ENCODE measurements around the gene TTYH3.

DNA sequence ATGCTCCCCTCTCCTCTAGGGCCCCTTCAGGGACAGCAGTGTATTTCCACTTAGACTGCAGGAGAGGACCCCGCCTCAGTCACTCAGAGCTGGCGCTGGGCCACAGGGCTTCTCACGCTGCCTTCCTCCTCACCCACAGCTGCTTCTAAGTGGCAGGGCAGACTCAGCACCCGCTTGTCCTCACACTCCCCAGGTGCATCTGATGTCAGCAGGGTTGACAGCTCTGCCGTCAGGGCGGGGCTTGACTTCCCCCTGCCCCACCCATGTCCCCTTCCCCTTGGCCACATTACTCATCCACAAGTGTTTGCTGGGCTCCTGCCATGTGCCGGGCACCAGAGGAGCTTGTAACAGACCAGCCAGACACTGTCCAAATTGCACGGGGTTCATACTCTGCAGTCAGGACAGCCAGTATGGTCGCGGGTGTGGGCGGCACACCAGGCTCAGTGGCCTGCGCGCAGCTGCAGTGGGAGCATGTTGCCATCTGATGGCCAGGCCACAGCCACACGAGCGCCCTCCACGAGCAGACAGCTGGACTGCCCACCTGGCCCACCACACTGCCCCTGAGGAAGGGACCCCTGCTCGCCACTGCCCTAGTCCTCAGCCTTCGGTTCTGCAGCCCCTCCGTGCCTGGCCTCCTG lies 29.3 kb upstream of the TTYH3 start:
- TF ChIP-seq, protein P1, sequence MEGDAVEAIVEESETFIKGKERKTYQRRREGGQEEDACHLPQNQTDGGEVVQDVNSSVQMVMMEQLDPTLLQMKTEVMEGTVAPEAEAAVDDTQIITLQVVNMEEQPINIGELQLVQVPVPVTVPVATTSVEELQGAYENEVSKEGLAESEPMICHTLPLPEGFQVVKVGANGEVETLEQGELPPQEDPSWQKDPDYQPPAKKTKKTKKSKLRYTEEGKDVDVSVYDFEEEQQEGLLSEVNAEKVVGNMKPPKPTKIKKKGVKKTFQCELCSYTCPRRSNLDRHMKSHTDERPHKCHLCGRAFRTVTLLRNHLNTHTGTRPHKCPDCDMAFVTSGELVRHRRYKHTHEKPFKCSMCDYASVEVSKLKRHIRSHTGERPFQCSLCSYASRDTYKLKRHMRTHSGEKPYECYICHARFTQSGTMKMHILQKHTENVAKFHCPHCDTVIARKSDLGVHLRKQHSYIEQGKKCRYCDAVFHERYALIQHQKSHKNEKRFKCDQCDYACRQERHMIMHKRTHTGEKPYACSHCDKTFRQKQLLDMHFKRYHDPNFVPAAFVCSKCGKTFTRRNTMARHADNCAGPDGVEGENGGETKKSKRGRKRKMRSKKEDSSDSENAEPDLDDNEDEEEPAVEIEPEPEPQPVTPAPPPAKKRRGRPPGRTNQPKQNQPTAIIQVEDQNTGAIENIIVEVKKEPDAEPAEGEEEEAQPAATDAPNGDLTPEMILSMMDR (IDR thresholded peaks at IDR 0.05): no peak
- TF ChIP-seq, protein P2, sequence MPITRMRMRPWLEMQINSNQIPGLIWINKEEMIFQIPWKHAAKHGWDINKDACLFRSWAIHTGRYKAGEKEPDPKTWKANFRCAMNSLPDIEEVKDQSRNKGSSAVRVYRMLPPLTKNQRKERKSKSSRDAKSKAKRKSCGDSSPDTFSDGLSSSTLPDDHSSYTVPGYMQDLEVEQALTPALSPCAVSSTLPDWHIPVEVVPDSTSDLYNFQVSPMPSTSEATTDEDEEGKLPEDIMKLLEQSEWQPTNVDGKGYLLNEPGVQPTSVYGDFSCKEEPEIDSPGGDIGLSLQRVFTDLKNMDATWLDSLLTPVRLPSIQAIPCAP (CRISPR knock-in tag; IDR thresholded peaks at IDR 0.05): no peak
- TF ChIP-seq, protein P3, sequence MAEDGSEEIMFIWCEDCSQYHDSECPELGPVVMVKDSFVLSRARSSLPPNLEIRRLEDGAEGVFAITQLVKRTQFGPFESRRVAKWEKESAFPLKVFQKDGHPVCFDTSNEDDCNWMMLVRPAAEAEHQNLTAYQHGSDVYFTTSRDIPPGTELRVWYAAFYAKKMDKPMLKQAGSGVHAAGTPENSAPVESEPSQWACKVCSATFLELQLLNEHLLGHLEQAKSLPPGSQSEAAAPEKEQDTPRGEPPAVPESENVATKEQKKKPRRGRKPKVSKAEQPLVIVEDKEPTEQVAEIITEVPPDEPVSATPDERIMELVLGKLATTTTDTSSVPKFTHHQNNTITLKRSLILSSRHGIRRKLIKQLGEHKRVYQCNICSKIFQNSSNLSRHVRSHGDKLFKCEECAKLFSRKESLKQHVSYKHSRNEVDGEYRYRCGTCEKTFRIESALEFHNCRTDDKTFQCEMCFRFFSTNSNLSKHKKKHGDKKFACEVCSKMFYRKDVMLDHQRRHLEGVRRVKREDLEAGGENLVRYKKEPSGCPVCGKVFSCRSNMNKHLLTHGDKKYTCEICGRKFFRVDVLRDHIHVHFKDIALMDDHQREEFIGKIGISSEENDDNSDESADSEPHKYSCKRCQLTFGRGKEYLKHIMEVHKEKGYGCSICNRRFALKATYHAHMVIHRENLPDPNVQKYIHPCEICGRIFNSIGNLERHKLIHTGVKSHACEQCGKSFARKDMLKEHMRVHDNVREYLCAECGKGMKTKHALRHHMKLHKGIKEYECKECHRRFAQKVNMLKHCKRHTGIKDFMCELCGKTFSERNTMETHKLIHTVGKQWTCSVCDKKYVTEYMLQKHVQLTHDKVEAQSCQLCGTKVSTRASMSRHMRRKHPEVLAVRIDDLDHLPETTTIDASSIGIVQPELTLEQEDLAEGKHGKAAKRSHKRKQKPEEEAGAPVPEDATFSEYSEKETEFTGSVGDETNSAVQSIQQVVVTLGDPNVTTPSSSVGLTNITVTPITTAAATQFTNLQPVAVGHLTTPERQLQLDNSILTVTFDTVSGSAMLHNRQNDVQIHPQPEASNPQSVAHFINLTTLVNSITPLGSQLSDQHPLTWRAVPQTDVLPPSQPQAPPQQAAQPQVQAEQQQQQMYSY (CRISPR knock-in tag; IDR thresholded peaks at IDR 0.05): no peak
- TF ChIP-seq ESRRA (CRISPR knock-in tag; IDR thresholded peaks at IDR 0.05; ENCODE audit: borderline replicate concordance) (no peak), ZNF263 (CRISPR knock-in tag; IDR thresholded peaks at IDR 0.05; ENCODE audit: low read depth) (no peak), NFYB (CRISPR knock-in tag; conservative IDR thresholded peaks at IDR 0.05; ENCODE audit: low read depth) (no peak), CREB1 (CRISPR knock-in tag; IDR thresholded peaks at IDR 0.05) (no peak), EMX1 (CRISPR knock-in tag; IDR thresholded peaks at IDR 0.05) (no peak), NR2C2 (CRISPR knock-in tag; IDR thresholded peaks at IDR 0.05) (no peak), ETV6 (CRISPR knock-in tag; IDR thresholded peaks at IDR 0.05) (no peak)
- TF ChIP-seq, protein P4, sequence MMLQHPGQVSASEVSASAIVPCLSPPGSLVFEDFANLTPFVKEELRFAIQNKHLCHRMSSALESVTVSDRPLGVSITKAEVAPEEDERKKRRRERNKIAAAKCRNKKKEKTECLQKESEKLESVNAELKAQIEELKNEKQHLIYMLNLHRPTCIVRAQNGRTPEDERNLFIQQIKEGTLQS (CRISPR knock-in tag; conservative IDR thresholded peaks at IDR 0.05): no peak
- TF ChIP-seq, protein P5, sequence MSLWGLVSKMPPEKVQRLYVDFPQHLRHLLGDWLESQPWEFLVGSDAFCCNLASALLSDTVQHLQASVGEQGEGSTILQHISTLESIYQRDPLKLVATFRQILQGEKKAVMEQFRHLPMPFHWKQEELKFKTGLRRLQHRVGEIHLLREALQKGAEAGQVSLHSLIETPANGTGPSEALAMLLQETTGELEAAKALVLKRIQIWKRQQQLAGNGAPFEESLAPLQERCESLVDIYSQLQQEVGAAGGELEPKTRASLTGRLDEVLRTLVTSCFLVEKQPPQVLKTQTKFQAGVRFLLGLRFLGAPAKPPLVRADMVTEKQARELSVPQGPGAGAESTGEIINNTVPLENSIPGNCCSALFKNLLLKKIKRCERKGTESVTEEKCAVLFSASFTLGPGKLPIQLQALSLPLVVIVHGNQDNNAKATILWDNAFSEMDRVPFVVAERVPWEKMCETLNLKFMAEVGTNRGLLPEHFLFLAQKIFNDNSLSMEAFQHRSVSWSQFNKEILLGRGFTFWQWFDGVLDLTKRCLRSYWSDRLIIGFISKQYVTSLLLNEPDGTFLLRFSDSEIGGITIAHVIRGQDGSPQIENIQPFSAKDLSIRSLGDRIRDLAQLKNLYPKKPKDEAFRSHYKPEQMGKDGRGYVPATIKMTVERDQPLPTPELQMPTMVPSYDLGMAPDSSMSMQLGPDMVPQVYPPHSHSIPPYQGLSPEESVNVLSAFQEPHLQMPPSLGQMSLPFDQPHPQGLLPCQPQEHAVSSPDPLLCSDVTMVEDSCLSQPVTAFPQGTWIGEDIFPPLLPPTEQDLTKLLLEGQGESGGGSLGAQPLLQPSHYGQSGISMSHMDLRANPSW (CRISPR knock-in tag; conservative IDR thresholded peaks at IDR 0.05; ENCODE audit: low read depth): no peak
- TF ChIP-seq, protein P6, sequence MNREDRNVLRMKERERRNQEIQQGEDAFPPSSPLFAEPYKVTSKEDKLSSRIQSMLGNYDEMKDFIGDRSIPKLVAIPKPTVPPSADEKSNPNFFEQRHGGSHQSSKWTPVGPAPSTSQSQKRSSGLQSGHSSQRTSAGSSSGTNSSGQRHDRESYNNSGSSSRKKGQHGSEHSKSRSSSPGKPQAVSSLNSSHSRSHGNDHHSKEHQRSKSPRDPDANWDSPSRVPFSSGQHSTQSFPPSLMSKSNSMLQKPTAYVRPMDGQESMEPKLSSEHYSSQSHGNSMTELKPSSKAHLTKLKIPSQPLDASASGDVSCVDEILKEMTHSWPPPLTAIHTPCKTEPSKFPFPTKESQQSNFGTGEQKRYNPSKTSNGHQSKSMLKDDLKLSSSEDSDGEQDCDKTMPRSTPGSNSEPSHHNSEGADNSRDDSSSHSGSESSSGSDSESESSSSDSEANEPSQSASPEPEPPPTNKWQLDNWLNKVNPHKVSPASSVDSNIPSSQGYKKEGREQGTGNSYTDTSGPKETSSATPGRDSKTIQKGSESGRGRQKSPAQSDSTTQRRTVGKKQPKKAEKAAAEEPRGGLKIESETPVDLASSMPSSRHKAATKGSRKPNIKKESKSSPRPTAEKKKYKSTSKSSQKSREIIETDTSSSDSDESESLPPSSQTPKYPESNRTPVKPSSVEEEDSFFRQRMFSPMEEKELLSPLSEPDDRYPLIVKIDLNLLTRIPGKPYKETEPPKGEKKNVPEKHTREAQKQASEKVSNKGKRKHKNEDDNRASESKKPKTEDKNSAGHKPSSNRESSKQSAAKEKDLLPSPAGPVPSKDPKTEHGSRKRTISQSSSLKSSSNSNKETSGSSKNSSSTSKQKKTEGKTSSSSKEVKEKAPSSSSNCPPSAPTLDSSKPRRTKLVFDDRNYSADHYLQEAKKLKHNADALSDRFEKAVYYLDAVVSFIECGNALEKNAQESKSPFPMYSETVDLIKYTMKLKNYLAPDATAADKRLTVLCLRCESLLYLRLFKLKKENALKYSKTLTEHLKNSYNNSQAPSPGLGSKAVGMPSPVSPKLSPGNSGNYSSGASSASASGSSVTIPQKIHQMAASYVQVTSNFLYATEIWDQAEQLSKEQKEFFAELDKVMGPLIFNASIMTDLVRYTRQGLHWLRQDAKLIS (CRISPR knock-in tag; IDR thresholded peaks at IDR 0.05; ENCODE audit: borderline replicate concordance): no peak
- TF ChIP-seq, protein P7, sequence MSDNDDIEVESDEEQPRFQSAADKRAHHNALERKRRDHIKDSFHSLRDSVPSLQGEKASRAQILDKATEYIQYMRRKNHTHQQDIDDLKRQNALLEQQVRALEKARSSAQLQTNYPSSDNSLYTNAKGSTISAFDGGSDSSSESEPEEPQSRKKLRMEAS (CRISPR knock-in tag; IDR thresholded peaks at IDR 0.05): no peak
